GM21825 (cell line): ENCODE data around the gene WWTR1.

Source experiments
- ATAC-seq: cut with Tn5 transposase; IDR thresholded peaks from one replicate; pipeline ENCODE4 v1.9.1; 2021; ENCODE audit warnings: mild to moderate bottlenecking, moderate library complexity; ENCODE audit not compliant: unreplicated experiment

The WWTR1 gene

DNA sequence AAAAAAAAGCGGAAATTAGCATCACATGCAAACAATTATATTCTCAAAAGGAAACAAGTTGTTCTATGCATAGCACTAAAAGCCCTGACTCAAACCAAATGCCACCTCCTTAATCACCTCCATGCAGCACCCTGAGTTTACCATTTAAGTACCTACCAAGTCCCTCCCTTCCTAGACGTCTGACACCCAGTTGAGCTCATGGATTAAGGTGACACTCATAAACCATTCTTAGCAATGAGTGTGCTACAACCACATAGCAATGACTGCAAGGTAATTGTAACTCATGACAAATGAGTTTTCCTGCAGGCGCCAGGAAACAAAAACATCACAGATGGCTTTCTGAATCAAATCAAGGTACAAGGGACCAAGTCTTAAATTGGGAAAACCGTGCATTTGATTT, 32.0 kb downstream of the WWTR1 start:
- ATAC-seq: no peak

DNA sequence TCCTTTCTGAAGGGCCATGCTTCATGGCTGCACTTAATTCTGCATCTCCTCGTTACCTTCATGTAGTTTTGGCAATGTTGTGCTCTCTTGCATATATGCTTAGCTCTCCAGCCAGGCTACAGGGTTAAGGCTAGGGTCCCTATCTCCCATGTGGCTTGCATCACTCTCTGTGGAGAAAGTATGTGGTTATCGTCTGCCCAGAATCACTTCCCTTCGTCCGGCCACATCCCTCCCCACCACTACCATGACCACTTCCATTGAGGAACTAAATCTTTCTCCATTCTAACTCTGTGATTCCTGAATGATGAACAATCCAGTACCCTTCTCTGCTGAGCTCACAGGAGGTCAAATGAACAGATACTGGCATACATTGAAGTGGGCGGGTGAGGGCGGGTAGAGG, 34.0 kb downstream of the WWTR1 start:
- ATAC-seq: no peak

DNA sequence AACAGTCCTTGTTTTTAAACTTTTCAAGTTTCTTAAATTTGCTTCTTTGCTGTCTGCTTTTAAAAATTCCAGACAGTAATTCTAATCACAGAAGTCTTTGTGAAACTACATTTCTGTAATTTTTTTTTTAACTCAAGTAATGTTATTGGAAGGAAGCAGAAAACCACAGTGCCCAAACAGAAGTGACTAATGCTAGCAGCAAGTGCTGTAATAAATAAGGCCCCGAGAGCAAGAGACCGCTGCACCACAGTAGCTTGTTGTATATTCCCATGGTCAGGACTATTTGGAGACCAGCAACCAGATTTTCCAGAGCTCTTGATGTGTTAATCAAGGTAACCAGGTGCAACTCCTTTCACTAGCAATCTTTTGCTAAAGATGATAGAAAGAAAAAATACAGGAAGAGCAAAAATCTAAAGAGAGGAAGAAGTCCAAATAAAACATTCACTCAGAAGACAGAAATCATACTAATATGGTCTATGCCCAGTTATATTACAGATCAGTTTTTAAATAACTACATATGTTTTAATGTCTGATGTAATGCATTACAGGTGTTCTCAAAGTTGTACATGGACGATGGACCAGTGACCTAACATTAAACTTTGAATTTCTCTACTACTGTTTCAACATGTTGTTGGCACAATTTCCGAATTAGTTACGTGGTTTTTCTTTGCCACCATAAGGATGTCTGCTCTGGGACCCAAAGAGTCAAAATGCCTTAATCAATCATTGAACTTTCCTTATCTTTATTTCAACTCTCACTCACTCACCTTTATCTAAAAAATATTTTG, 36.4 kb downstream of the WWTR1 start:
- no peak for ATAC-seq

DNA sequence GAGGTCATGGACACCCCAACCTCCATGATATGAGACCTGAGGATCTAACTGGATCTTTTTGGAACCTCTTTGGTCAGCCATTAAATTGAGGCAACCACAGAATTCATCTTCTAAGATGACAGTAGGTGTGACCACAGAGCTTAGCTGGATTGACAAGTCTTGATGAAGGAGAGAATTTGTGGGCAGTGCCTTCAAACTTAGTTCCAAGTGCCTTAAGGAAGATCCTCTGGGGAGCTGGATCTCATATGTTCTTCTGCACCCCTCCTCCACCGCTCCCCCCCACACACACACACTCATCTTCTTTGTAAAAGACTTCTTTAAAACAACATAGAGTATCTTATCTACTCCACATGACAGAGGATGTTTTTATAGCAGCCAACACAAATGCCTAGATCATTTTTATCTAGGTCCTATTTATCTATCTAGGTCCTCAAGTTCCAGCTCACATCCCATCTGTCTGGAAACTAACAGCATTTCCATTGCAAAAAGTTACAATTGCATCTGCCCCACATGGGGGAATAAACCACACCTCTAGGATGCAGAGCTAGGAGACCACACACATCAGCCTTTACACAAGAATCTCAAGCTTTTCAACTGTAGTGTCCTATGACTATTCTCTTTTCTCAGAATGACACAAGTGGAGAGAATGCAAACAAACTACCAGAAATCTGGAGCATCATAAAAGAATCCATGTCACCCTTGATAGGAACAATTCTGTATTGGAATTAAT, 37.4 kb downstream of the WWTR1 start:
- ATAC-seq: no peak

DNA sequence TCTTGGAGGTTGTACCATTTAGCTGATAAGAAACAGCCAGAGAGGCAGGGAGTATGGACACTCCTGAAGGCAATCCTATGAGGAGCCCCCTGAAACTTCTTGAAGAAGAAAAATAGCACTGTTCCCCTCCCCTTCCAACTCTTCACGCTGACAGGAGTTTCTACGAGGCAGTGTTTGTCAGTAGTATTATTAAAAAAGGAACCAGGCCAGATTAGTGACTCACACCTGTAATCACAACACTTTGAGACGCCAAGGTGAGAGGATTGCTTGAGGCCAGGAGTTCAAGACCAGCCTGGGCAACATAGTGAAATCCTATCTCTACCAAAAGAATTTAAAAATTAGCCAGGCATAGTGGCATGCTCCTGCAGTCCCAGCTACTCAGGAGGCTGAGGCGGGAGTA, 38.7 kb downstream of the WWTR1 start:
- ATAC-seq: no peak

DNA sequence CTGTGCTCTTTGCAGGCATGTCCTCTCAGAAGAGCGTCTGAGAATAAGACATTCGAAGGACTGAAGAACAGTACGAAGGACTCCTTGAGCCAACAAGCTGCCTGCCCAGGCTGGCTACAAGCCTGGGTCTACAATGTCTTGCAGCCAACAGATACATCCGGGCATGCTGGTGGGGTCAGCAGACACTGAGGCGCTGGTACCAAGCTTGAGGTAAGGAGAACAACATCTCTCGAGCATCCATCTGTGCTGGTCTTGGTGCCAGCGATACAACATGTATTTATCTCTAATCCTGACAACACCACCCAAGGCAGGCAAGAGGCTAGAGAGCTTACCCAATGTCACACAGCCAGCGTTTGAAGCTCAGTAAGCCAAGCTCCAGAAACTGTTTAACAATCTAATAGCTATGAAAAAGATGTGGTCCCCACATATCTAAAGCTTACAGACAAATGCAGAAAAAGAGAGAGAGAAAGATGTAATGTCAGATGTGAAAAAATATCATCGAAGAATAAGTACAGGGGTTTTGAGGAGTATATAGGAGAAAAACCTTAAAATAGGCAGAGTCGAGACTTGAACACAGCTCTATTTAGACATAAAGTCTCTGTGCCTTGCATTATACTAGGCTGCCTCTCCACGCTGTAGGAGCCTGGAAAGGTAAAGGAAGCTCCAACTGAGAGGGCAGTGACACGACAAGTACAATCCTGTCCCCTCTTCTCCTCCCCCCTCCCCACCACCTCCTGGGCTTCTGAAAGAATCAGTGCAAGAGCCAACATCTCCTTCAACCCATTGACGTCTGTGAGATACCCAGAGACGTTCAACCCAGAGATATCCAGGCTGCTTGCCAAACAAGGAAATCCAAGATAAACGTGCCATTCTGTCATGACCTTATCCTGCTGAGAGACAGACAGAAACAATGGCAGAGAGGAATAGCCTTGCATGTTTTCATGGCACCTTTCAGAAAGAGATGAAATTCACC, 39.4 kb downstream of the WWTR1 start:
- ATAC-seq: no peak

DNA sequence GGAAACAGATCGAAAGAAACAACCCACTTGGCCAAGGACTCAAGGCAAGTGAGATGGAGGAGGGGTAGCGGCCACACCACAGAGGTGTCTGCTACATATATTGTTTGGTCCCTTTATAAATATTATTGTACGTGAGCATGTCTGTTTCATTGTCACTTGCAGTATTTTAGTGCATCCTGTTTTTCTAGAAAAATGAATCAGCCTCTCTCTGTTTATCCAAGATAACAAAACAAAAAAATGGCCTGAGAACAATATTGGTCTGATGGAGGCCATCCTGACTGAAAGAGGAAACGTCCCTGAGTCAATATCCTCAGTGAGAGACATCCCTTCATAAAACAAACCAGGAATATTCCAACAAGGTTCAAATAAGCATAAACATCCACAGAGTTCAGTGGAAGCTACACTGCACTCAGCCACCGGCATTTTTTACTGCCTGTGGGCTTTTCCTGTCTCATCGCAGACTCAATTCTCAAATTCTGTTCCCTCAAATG, 42.0 kb downstream of the WWTR1 start:
- ATAC-seq: no peak

DNA sequence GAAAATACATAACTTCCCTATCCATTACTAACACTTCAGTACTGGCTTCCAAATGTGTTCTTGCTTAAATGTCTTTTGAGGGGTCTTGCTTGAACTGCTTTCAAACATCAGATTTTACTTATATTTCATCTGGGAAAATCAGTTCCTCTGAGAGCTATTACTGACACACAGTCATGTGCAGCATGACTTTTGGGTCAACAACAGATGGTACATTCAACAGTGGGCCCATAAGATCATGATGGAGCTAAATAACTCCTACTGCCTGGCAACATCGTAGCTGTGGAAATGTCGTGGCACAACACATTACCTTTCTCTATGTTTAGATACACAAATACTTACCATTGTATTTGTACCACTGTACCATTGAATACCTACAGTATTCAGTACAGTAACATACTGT, 43.8 kb downstream of the WWTR1 start:
- ATAC-seq: no peak

DNA sequence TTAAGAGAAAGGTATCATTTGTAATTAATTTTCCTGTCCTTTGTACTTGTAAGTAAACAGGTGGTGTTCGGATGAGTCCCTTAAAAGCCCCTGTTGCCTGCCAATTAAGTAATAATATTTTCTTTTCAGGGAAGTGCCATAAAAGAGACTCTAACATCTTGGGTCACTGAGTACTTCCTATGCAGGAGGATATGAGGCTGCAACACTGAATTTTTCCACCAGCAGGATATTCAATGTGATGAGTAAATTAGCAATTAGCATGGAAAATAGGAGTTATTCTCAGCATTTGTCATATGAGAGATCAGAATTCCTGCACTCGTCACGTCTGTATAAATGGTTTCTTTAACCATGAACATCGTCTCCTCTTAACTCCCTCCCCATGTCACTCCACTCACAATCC, 45.4 kb downstream of the WWTR1 start:
- ATAC-seq: no peak

DNA sequence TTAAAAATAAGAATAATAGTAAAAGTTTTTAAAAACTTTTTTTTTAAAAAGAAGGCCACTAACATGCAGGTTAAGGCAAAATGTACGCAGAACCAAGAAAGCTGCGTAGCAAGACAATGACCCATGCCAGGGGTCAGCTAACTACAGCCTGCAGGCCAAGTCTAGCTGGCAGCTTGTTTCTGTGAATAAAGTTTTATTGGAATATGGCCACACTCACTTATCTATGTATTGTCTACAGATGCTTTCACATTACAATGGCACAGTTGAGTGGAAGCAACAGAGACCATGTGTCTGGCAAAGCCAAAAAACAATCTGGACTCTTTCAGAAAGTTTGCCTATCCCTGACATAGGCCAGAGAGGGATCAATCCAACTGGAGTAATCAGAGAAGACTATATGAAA, 46.7 kb downstream of the WWTR1 start:
- ATAC-seq: no peak

DNA sequence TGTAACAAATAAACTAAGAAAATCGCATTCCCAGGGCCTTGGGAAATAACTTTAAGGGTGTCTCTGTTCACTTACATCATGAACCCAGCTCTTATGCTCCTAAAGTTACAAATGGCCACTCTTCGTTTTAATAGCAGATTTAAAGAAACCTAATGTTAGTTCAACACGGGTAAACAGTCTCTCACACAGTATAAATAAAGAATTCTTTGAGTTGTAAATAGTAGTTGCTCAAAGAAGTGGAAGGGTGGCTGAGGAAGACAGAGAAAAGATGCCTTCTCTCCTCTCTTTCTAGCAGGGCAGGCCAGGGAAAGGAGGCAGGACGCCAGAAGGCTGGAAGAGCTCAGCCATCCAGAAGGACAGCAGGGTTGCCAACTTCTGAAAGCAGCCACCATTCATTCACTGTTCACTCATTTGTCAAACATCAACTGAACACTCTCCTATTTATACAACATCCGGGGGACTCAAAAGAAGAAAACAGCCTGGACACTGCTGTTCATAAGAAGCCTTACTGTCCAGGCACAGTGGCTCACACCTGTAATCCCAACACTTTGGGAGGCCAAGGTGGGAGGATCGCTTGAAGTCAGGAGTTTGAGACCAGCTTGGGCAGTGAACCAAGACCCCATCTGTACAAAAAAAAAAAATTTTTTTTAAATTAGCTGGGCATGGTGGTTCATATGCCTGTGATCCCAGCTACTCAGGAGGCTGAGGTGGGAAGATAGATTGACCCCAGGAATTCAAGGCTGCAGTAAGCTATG, 47.3 kb downstream of the WWTR1 start:
- ATAC-seq: no peak

DNA sequence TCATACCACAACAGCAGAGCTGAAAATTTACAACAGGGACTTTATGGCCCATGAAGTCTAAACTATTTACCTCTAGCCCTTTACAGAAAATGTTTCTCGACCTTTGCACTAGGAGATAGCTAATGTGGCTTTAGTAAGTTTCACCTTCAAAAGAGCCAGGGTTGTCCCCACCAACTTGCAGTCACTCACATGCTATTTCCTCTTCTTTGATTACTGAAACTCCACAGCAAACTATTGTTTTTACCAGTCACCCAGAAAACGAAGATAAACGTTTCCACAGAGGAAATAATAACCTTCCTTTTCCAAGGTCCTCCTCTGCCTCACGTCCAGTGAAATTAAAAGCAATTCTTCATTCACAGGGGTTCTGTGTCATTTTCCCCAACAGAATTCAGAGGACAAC, 48.2 kb downstream of the WWTR1 start:
- ATAC-seq: peak; percentile 89

DNA sequence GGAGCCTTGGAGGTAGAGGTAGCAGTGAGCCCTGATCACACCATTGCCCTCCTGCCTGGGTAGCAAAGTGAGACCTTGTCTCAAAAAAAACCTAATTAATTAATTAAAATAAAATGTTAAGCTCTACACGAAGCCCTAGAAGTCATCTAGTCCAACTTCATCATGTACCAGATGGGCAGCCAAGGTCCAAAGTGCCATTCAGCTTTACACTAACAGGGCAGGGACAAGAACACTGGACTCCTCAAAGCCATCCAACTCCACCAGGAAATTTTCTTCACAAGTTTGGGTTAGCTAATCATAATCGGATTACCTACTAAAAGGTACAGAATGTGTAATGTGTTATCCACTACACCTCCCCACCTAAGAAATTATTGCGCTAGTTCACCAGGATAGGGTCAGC, 48.8 kb downstream of the WWTR1 start:
- no peak for ATAC-seq

DNA sequence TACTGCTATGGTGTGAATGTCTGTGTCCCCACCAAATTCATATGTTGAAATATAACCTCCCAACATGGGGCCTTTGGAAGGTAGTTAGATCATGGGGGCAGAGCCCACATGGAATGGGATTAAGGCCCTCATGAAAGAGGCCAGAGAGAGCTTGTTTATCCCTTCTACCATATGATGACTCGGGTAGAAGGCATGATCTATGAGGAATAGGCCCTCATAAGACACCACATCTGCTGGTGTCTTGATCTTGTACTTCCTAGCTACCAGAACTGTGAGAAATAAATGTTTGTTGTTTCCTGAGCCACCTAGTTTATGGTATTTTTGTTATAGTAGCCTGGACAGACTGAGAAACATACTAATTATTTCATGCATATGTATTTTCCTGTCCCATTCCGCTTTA, 51.9 kb downstream of the WWTR1 start:
- ATAC-seq: no peak

DNA sequence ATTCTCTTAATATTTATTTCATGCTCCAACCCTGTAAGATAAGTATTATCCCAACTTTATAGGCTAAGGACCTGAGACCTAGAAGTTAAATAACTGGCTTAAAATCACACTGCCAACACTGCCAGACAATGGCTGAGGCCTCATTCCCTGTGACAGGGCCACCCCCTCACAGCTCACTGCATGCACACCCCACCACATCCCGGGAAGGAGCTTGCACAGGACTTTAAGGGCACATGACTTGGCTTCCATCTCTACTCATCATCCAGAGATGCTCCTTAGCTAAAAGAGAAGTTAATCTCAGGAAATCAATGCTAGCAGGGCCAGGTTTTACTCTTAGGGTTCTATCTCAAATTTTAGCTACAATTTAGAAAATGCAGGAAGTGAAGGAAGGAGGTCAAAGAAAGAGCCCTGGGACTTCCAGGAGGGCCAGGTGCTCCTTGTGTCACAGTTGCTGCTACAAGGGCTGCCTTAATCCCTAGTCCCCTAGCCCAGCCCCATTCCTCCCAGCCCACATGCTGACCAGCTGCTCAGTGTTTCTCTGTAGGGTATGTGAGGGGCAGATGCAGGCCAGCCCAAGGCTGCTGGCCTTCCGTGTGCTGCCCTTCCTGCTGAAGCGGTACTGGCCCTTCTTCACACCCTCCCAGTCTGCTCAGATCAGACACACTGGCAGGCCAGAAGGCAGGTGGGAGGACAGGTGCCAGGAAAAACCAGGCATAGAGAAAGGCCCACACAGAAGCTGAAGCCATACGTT, 53.5 kb downstream of the WWTR1 start:
- ATAC-seq: no peak

DNA sequence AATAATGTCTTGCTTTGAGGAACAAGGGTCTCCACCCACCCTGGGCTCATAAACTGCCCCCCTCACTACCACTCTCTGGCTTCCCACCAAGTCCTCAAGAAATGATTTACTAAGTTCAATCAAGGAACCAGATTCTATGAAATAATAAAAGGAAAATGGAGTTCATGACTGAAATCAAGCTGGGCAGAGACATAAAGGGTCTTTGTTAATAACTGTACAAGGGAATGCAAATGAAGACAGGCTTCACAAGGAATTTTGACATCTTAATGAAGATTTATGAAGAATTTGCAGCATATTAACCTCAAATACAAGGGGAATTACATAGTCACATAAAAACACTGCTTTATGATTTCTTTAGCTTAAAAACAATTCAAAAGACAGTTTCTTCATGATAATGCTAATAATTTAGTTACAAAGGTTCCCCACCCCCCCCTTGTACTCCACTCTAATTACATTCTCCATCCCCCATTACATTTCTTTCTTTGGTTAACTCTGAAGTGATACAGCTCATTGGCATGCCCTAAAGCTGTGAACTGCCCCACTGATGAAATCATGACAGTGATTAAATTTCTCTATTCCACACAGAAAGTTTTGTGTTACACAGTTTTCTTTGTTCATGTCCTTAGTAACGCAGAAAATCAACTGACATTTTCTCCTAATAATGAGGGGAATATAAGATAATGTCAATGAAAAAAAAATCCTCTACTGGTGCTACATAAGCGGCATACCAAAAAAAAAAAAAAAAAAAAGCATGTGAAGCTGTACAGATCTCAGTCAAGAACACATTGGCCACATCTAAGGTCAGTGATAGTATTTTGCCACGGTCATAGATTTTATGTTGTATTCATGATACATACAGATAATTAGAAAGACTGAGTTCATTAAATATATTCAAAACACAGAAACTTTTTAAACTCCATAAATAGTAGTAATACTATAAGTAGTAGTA, 54.4 kb downstream of the WWTR1 start:
- ATAC-seq: no peak

DNA sequence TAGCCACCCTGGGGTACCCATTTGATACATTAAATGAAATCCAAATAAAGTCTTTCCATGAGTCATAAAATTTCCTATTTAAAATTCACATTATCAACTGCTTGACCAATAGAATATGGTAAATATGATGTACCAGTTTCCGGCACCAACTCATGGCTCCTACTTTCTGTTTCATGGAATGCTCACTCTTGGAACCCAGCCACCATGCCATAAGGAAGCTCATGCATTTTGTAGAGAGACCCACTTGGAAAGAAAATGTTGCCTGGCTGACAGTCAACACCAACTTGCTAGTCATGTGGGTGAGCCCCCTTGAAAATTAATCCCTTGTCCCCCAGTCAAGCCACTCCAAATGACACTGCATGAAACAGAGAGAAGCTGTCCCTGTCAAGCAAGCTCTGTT, 57.2 kb downstream of the WWTR1 start:
- no peak for ATAC-seq

DNA sequence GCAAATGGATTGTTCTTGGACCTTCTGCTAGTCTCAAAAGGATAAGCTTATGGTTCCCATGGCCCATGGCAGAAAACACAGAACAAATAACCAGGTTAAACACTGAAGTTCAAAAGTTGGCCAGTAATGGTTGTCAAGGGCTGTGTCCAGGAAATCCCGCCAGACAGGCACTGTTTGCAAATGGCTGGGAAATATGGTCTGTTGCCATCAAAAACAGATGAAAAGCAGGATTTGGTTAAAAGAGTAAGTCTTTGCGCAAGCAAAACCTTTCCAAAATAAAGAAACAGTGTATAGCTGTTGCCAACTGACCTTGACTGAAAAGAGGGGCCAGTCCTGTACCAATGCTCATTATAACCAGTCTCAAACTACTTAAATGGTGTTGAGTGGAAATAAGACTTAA, 58.6 kb downstream of the WWTR1 start:
- ATAC-seq: no peak
